Skeletal muscle satellite cell (primary cell): ENCODE results near the gene CA5B.
"Not testable (repeated sequence)": the region's sequence is repeated elsewhere in the genome, so short reads cannot be mapped to it uniquely, and the experiment has no call there.

Experiments used
- H3K27me3 ChIP-seq: 2 replicates; pipeline ENCODE4 v1.7.0; 2013; ENCODE audit warnings: low read length; ENCODE audit not compliant: control insufficient read depth, insufficient read depth
- H3K36me3 ChIP-seq: 2 replicates; pipeline ENCODE4 v1.7.0; 2013; ENCODE audit warnings: mild to moderate bottlenecking, control low read depth, low read length; ENCODE audit not compliant: insufficient read depth
- H3K4me1 ChIP-seq: 2 replicates; pipeline ENCODE4 v1.7.0; 2013; ENCODE audit warnings: low read length; ENCODE audit not compliant: control insufficient read depth, insufficient read depth
- H3K4me2 ChIP-seq: 2 replicates; pipeline ENCODE4 v1.7.0; 2013; ENCODE audit warnings: mild to moderate bottlenecking, low read length
- H3K4me3 ChIP-seq: 2 replicates; pipeline ENCODE4 v1.7.0; 2013; ENCODE audit warnings: low read length
- H3K9ac ChIP-seq: 2 replicates; pipeline ENCODE4 v1.7.0; 2013; ENCODE audit warnings: mild to moderate bottlenecking, low read depth, low read length, moderate library complexity
- H3K9me3 ChIP-seq: replicated peaks from 2 replicates; pipeline ENCODE4 v1.7.0; 2013; ENCODE audit warnings: mild to moderate bottlenecking, control low read depth, low read length

Gene CA5B

GRCh38 chrX:15723887-15724517 lies 14.1 kb upstream of the CA5B start:
- Histone ChIP-seq H3K4me2 (no peak overlapping the region), H3K4me1 (peaks cover 14% of the 10 kb centered on the region), H3K36me3 (no peaks in the 10 kb centered on the region), H3K27me3 (no peaks in the 10 kb centered on the region), H3K9me3 (no peaks in the 10 kb centered on the region), H3K9ac (no peak overlapping the region), H3K4me3 (no peak overlapping the region)

GRCh38 chrX:15724911-15725310 lies 13.2 kb upstream of the CA5B start:
- Histone ChIP-seq H3K4me1 (peaks cover 14% of the 10 kb centered on the region), H3K9ac (no peak overlapping the region), H3K4me2 (no peak overlapping the region), H3K36me3 (no peaks in the 10 kb centered on the region), H3K4me3 (no peak overlapping the region), H3K27me3 (no peaks in the 10 kb centered on the region), H3K9me3 (no peaks in the 10 kb centered on the region)

GRCh38 chrX:15731368-15731767 lies 6.7 kb upstream of the CA5B start:
- H3K4me1 ChIP-seq, H3K9ac ChIP-seq, H3K4me2 ChIP-seq, H3K27me3 ChIP-seq, H3K9me3 ChIP-seq, H3K36me3 ChIP-seq, H3K4me3 ChIP-seq: not testable (repeated sequence)

GRCh38 chrX:15737190-15737958 lies 696 bp upstream of the CA5B start:
- Histone ChIP-seq H3K9me3 (no peaks in the 10 kb centered on the region), H3K4me1 (peaks cover 4% of the 10 kb centered on the region), H3K9ac (no peak overlapping the region), H3K4me2 (peak overlapping the region; percentile 70), H3K4me3 (peak overlapping the region; percentile 52), H3K27me3 (no peaks in the 10 kb centered on the region), H3K36me3 (no peaks in the 10 kb centered on the region)

- no peak overlapping the region for H3K4me2 ChIP-seq
- no peak overlapping the region for H3K4me3 ChIP-seq
- no peaks in the 10 kb centered on the region for H3K36me3 ChIP-seq
Measured at GRCh38 chrX:15739886-15740285, 1.8 kb downstream of the CA5B start.

GRCh38 chrX:15744181-15744867 lies 6.3 kb downstream of the CA5B start:
- Histone ChIP-seq H3K9ac (no peak overlapping the region), H3K9me3 (no peaks in the 10 kb centered on the region)

More at GRCh38 chrX:15739886-15740285, 1.8 kb downstream of the CA5B start:
- Histone ChIP-seq H3K9ac (no peak overlapping the region), H3K27me3 (no peaks in the 10 kb centered on the region), H3K4me1 (peaks cover 4% of the 10 kb centered on the region), H3K9me3 (no peaks in the 10 kb centered on the region)

GRCh38 chrX:15745179-15745578 lies 7.1 kb downstream of the CA5B start:
- H3K9ac ChIP-seq = no peak overlapping the region
- no peaks in the 10 kb centered on the region for H3K27me3 ChIP-seq
- H3K4me3 ChIP-seq = no peak overlapping the region
- no peaks in the 10 kb centered on the region for H3K36me3 ChIP-seq
- no peaks in the 10 kb centered on the region for H3K9me3 ChIP-seq
- H3K4me1 ChIP-seq = peaks cover 9% of the 10 kb centered on the region
- no peak overlapping the region for H3K4me2 ChIP-seq

More at GRCh38 chrX:15744181-15744867, 6.3 kb downstream of the CA5B start:
- Histone ChIP-seq H3K4me2 (no peak overlapping the region), H3K36me3 (no peaks in the 10 kb centered on the region), H3K4me3 (no peak overlapping the region), H3K27me3 (no peaks in the 10 kb centered on the region), H3K4me1 (peaks cover under 1% of the 10 kb centered on the region)

GRCh38 chrX:15746651-15747050 lies 8.6 kb downstream of the CA5B start:
- H3K4me1 ChIP-seq = peaks cover 23% of the 10 kb centered on the region
- not testable (repeated sequence) for H3K4me3 ChIP-seq, H3K27me3 ChIP-seq, H3K36me3 ChIP-seq, H3K9me3 ChIP-seq, H3K4me2 ChIP-seq, H3K9ac ChIP-seq

- H3K4me1 ChIP-seq = peaks cover 28% of the 10 kb centered on the region
Measured at GRCh38 chrX:15747626-15748173, 9.6 kb downstream of the CA5B start.

GRCh38 chrX:15748841-15749240 lies 10.8 kb downstream of the CA5B start:
- Histone ChIP-seq H3K4me2 (no peak overlapping the region), H3K4me3 (no peak overlapping the region), H3K4me1 (peaks cover 28% of the 10 kb centered on the region), H3K9me3 (no peaks in the 10 kb centered on the region), H3K36me3 (no peaks in the 10 kb centered on the region), H3K27me3 (no peaks in the 10 kb centered on the region), H3K9ac (no peak overlapping the region)

More at GRCh38 chrX:15747626-15748173, 9.6 kb downstream of the CA5B start:
- Histone ChIP-seq H3K36me3 (no peaks in the 10 kb centered on the region), H3K4me2 (no peak overlapping the region), H3K4me3 (no peak overlapping the region), H3K27me3 (no peaks in the 10 kb centered on the region), H3K9ac (no peak overlapping the region), H3K9me3 (no peaks in the 10 kb centered on the region)
